ENCODE results near the gene BANK1.

GRCh38 chr4:101761405-101761804 lies 29.1 kb upstream of the BANK1 start:
- no peak for TF ChIP-seq CTCF (IDR thresholded peaks at IDR 0.05)
- no peak for TF ChIP-seq ZFX (IDR thresholded peaks at IDR 0.05; ENCODE audit: borderline replicate concordance)

Data from 22Rv1 (cell line).